K562 (cell line): ENCODE results near the gene SDS. TPM values are rescaled to one million over a fixed set of nuclear protein-coding genes. Genes with fewer than 3 reads are reported as not detected.
A peak's percentile ranks its signal among the peaks of the same experiment; 100 is the strongest.

ENCODE experiments used
- ATAC-seq: fragments of 200-7000 bp; cut with Tn5 transposase; 3 replicates; pipeline ENCODE4 v1.9.1; 2020; ENCODE audit warnings: moderate library complexity
- BruUV-seq: library from RNA; stranded (reverse); fragments of 400-500 nt; replicated peaks from 2 replicates; lab custom pipeline; 2021; lab: Mats Ljungman, UMichigan
- CTCF ChIA-PET: fragments of 300-600 bp; formaldehyde crosslinking; extraction: SDS; loops from one replicate; lab custom pipeline; 2021; ENCODE audit warnings: low intra/inter-chr PET ratio; lab: Yijun Ruan, JAX
- POLR2A ChIA-PET: fragments of 300-600, 350-650 bp; sonication (Branson Sonifier 250); formaldehyde crosslinking; extraction: SDS; loops from one replicate; lab custom pipeline; 2021; ENCODE audit warnings: antibody characterized with exemption, inconsistent platforms; lab: Yijun Ruan, JAX
- DNase-seq, 4 experiments: peaks; one replicate each; pipeline versions ENCODE4 v3.0.0 to v3.0.0-alpha.2; 2011 to 2018; ENCODE audit warnings: low spot score in 3 of 4, mixed read lengths in 3 of 4; ENCODE audit errors: extremely low read depth in 1 of 4
- FAIRE-seq: peaks from 2 replicates; lab custom pipeline; 2011; peaks lifted over from hg19 to GRCh38; lab: Jason Lieb, UNC
- H2AFZ ChIP-seq: 2 replicates; pipeline ENCODE4 v1.6.0; 2011; ENCODE audit warnings: low read depth, low read length, control low read depth, inconsistent platforms
- H3K27ac ChIP-seq: fragments of 200-600 bp; 3 replicates; pipeline ENCODE4 v1.8.0; 2011; ENCODE audit warnings: low read depth, mild to moderate bottlenecking, control low read depth, inconsistent platforms, low read length, moderate library complexity, mixed read lengths; ENCODE audit errors: extremely low read depth
- H3K27me3 ChIP-seq, 2 experiments: fragments of 300-600 bp in 1 of 2; 2 replicates in 1 of 2; 3 replicates in 1 of 2; pipeline versions ENCODE4 v1.6.0 to v1.8.0; 2011; ENCODE audit warnings: inconsistent platforms in 2 of 2, low read length in 2 of 2, mild to moderate bottlenecking in 1 of 2, mixed read lengths in 1 of 2, moderate library complexity in 1 of 2; ENCODE audit not compliant: control insufficient read depth in 2 of 2, insufficient read depth in 2 of 2
- H3K36me3 ChIP-seq: fragments of 300-600 bp; 3 replicates; pipeline ENCODE4 v1.8.0; 2011; ENCODE audit warnings: mild to moderate bottlenecking, low read length, inconsistent platforms; ENCODE audit not compliant: control insufficient read depth, insufficient read depth
- H3K4me1 ChIP-seq, 2 experiments: fragments of 200-600 bp in 1 of 2; replicated peaks in 1 of 2; 2 replicates in 1 of 2; 3 replicates in 1 of 2; pipeline versions ENCODE4 v1.5.1 to v1.8.0; 2011; ENCODE audit warnings: inconsistent platforms in 2 of 2, low read length in 2 of 2, mild to moderate bottlenecking in 1 of 2, mixed read lengths in 1 of 2, moderate library complexity in 1 of 2; ENCODE audit not compliant: control insufficient read depth in 2 of 2, insufficient read depth in 2 of 2
- H3K4me2 ChIP-seq: 2 replicates; pipeline ENCODE4 v1.6.1; 2011; ENCODE audit warnings: low read length, control low read depth, inconsistent platforms, mixed read lengths; ENCODE audit not compliant: insufficient read depth
- H3K4me3 ChIP-seq: fragments of 200-600 bp; sonication (generic), shearing (Covaris generic); 2 replicates; pipeline ENCODE4 v1.5.1; 2016; ENCODE audit warnings: control low read depth, inconsistent platforms
- H3K79me2 ChIP-seq: fragments of 200-600 bp; 3 replicates; pipeline ENCODE4 v1.8.0; 2011; ENCODE audit warnings: low read length, inconsistent platforms; ENCODE audit not compliant: control insufficient read depth, insufficient read depth
- H3K9ac ChIP-seq, 2 experiments: 2 replicates each; pipeline versions ENCODE4 v1.6.0 to v1.6.1; 2011; ENCODE audit warnings: low read depth in 2 of 2, low read length in 2 of 2, control low read depth in 1 of 2, inconsistent platforms in 1 of 2, mild to moderate bottlenecking in 1 of 2, mixed read lengths in 1 of 2; ENCODE audit not compliant: insufficient read depth in 1 of 2
- H3K9me1 ChIP-seq: one replicate; pipeline ENCODE4 v1.6.0; 2011; ENCODE audit warnings: inconsistent platforms, mild to moderate bottlenecking, low read length, moderate library complexity; ENCODE audit not compliant: control insufficient read depth, insufficient read depth
- H3K9me3 ChIP-seq: replicated peaks from 2 replicates; pipeline ENCODE4 v1.5.1; 2011; ENCODE audit warnings: low read depth, low read length, inconsistent platforms; ENCODE audit not compliant: control insufficient read depth, insufficient read depth
- H4K20me1 ChIP-seq: replicated peaks from 2 replicates; pipeline ENCODE4 v1.6.1; 2011; ENCODE audit warnings: low read length, inconsistent platforms, mixed read lengths; ENCODE audit not compliant: control insufficient read depth, insufficient read depth
- E2F6 ChIP-seq, 2 experiments: IDR thresholded peaks; 2 replicates each; pipeline ENCODE4 v1.6.1; 2011; ENCODE audit warnings: borderline replicate concordance in 1 of 2, control low read depth in 1 of 2, low read depth in 1 of 2, low read length in 1 of 2, mild to moderate bottlenecking in 1 of 2, mixed read lengths in 1 of 2, moderate library complexity in 1 of 2; ENCODE audit not compliant: insufficient read depth in 1 of 2, insufficient read length in 1 of 2, poor library complexity in 1 of 2, severe bottlenecking in 1 of 2; ENCODE audit errors: extremely low read depth in 1 of 2
- EGR1 ChIP-seq: fragments of 450-650 bp; conservative IDR thresholded peaks from 2 replicates; pipeline ENCODE4 v1.6.1; 2017; ENCODE audit warnings: mild to moderate bottlenecking
- JUNB ChIP-seq: fragments of 450-650 bp; formaldehyde crosslinking; conservative IDR thresholded peaks from 2 replicates; pipeline ENCODE4 v1.4.0; 2020; ENCODE audit warnings: mild to moderate bottlenecking
- TRIM28 ChIP-seq: fragments of 450-650 bp; IDR thresholded peaks from 2 replicates; pipeline ENCODE4 v1.6.1; 2017
- ZBTB9 ChIP-seq: fragments of 450-650 bp; formaldehyde crosslinking; IDR thresholded peaks from 2 replicates; pipeline ENCODE4 v1.4.0; 2020; ENCODE audit warnings: mild to moderate bottlenecking, moderate library complexity
- ZKSCAN3 ChIP-seq: fragments of 250-450 bp; sonication (Bioruptor Pico); IDR thresholded peaks from 2 replicates; pipeline ENCODE4 v1.4.0; 2020
- WGBS: fragments of 100-300 bp; shearing (Covaris generic); methylation state at CpG from one replicate; pipeline ENCODE4 v1.1.6; 2016; ENCODE audit warnings: low coverage, mixed read lengths; ENCODE audit not compliant: insufficient coverage; ENCODE audit errors: missing lambda C conversion rate; 5-methylcytosine and 5-hydroxymethylcytosine counted together
- in situ Hi-C: fragments of 300-500 bp; cut with MboI; formaldehyde crosslinking; loops from 4 replicates; pipeline ENCODE4 v1.15.0; 2018; ENCODE audit warnings: inconsistent platforms, mixed read lengths
- intact Hi-C: fragments of 100-400 bp; cut with micrococcal nuclease; formaldehyde crosslinking; loops from 2 replicates; pipeline ENCODE4 v1.14.2; 2022
- polyA plus RNA-seq, 8 experiments: library from polyadenylated mRNA; depleted of rRNA in 4 of 8; stranded (reverse) in 5 of 8; unstranded in 3 of 8; fragments of >200 nt; fragmentation: Nextera tagmentation in 2 of 8; fragmentation: Illumina TruSeq in 1 of 8; extraction: Ambion mirVana in 2 of 8; extraction: Trizol in 1 of 8; gene quantifications; 2 replicates each; pipeline versions ENCODE4 v1.2.1 to v1.2.3, GENCODE V29; 2011 to 2014; ENCODE audit warnings: inconsistent platforms in 1 of 8, missing spikeins in 1 of 8
- total RNA-seq, 7 experiments: library from RNA; depleted of rRNA in 6 of 7; stranded (reverse); fragments of >200 nt in 6 of 7; fragmentation: Illumina TruSeq in 2 of 7; extraction: Trizol in 2 of 7; gene quantifications; 2 replicates each; pipeline versions ENCODE4 v1.2.1 to v1.2.3, GENCODE V29; 2011 to 2021; ENCODE audit warnings: low replicate concordance in 1 of 7

SDS gene
- total and polyA plus RNA-seq, 9 of the 15 experiments (the other 6 are each of a cell fraction or from before 2014, with no cell fraction given), result 0.07 to 1.1 (median 0.12) TPM; not detected in 1

GRCh38 chr12:113427882-113428281, 24.2 kb upstream of the SDS start (continued):
- no peak for TF ChIP-seq E2F6 (IDR thresholded peaks at IDR 0.05; ENCODE audit: borderline replicate concordance in 1 of 2, extremely low read depth in 1 of 2, insufficient read depth in 1 of 2, insufficient read length in 1 of 2, low read depth in 1 of 2, low read length in 1 of 2, poor library complexity in 1 of 2, severe bottlenecking in 1 of 2)
- TF ChIP-seq ZBTB9 (CRISPR knock-in tag), result no peak

GRCh38 chr12:113425960-113426453, 22.3 kb upstream of the SDS start:
- Histone ChIP-seq H2AFZ (no peak overlapping the region), H3K4me3 (no peak overlapping the region), H4K20me1 (no peaks in the 10 kb centered on the region), H3K36me3 (peaks cover 5% of the 10 kb centered on the region; the same call in 1 of the 3 replicates), H3K79me2 (peaks cover 13% of the 10 kb centered on the region), H3K4me1 (peaks cover 24% of the 10 kb centered on the region in 2 experiments), H3K9me3 (peaks cover 4% of the 10 kb centered on the region; the same call in 1 of the 2 replicates), H3K27me3 (peaks cover 0 to 2% of the 10 kb centered on the region in 2 experiments; a peak in 1 of 5 replicates), H3K4me2 (no peak overlapping the region), H3K27ac (no peak overlapping the region), H3K9ac (no peak overlapping the region), H3K9me1 (no peaks in the 10 kb centered on the region)
- CTCF ChIA-PET, result interaction anchor here (0.7 to 1.5 kb wide), 3 partner anchors 113 to 487 kb away, joined by 3 to 7 read pairs (median 3); no protein-coding TSS in a partner anchor
- TF ChIP-seq TRIM28, result no peak
- TF ChIP-seq JUNB (CRISPR knock-in tag), result no peak
- 0 out of 2 replicates have a peak, but pooled peaks have one; percentile 10 for TF ChIP-seq EGR1
- TF ChIP-seq ZKSCAN3, result no peak
- WGBS, result 37% methylated on average over 8 of the region's 11 CpGs
- ATAC-seq (no peak), DNase-seq (no peak), FAIRE-seq (no peak)
- in situ Hi-C loops (no loop called here), intact Hi-C loops (loop anchor here (1.0 to 5.0 kb wide), 4 partner anchors 68 to 229 kb away; partner anchors contain the start of gene PLBD2)
- BruUV-seq, result no TSS peak
- POLR2A ChIA-PET, result interaction anchor here (0.6 to 1.3 kb wide), 5 partner anchors 12 to 441 kb away, joined by 3 to 5 read pairs (median 3); no protein-coding TSS in a partner anchor
